HG03354 (cell line): ENCODE results near the gene CXCR1.
"Not testable (repeated sequence)": the region's sequence is repeated elsewhere in the genome, so short reads cannot be mapped to it uniquely, and the experiment has no call there.

Source experiments
- ATAC-seq: cut with Tn5 transposase; IDR thresholded peaks from one replicate; pipeline ENCODE4 v1.9.1; 2021; ENCODE audit warnings: mild to moderate bottlenecking; ENCODE audit not compliant: unreplicated experiment, poor library complexity, severe bottlenecking

Gene CXCR1

DNA sequence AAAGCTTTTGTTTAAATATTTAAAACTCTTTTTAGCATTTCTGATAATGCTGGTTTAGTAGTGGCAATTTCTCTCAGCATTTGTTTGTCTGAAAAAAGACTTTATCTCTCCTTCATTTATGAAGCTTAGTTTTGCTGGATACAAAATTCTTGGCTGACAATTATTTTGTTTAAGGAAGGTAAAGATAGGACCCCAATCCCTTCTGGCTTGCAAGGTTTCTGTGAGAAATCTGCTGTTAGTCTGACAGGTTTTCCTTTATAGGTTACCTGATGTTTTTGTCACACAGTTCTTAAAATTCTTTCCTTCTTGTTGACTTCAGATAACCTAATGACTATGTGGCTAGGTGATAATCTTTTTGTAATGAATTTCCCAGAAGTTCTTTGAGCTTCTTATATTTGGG is 44.5 kb downstream of the CXCR1 start:
- ATAC-seq = not testable (repeated sequence)

- ATAC-seq = not testable (repeated sequence)
Observed at GRCh38 chr2:218121789-218122188, 45.0 kb downstream of the CXCR1 start.
